Astrocyte (in vitro differentiated cells and primary cell): ENCODE data around the gene CFAP161. TPM values are rescaled to one million over a fixed set of nuclear protein-coding genes. Genes with fewer than 3 reads are reported as not detected.

Source experiments
- DNase-seq: peaks from one replicate; pipeline ENCODE4 v3.0.0-alpha.2; 2010; ENCODE audit warnings: low read depth
- FAIRE-seq: peaks from 2 replicates; lab custom pipeline; 2011; peaks lifted over from hg19 to GRCh38; lab: Jason Lieb, UNC
- H2AFZ ChIP-seq: 2 replicates; pipeline ENCODE4 v1.6.0; 2012; ENCODE audit warnings: low read depth, low read length, inconsistent platforms
- H3K27ac ChIP-seq: 2 replicates; pipeline ENCODE4 v1.5.1; 2011; ENCODE audit warnings: low read depth, low read length, inconsistent platforms
- H3K27me3 ChIP-seq: 2 replicates; pipeline ENCODE4 v1.6.0; 2011; ENCODE audit warnings: low read length, inconsistent platforms; ENCODE audit not compliant: insufficient read depth
- H3K36me3 ChIP-seq: 2 replicates; pipeline ENCODE4 v1.5.1; 2011; ENCODE audit warnings: low read length, inconsistent platforms; ENCODE audit not compliant: insufficient read depth
- H3K4me1 ChIP-seq: 2 replicates; pipeline ENCODE4 v1.5.1; 2011; ENCODE audit warnings: low read length, inconsistent platforms; ENCODE audit not compliant: insufficient read depth
- H3K4me2 ChIP-seq: 2 replicates; pipeline ENCODE4 v1.6.0; 2012; ENCODE audit warnings: low read length, inconsistent platforms
- H3K4me3 ChIP-seq: 2 replicates; pipeline ENCODE4 v1.5.1; 2011; ENCODE audit warnings: low read depth, mild to moderate bottlenecking, low read length, inconsistent platforms; ENCODE audit not compliant: insufficient read depth
- H3K79me2 ChIP-seq: 2 replicates; pipeline ENCODE4 v1.6.0; 2012; ENCODE audit warnings: mild to moderate bottlenecking, low read length, inconsistent platforms; ENCODE audit not compliant: insufficient read depth
- H3K9ac ChIP-seq: 2 replicates; pipeline ENCODE4 v1.6.0; 2012; ENCODE audit warnings: mild to moderate bottlenecking, low read length, inconsistent platforms
- H3K9me3 ChIP-seq: 2 replicates; pipeline ENCODE4 v1.5.1; 2012; ENCODE audit warnings: low read depth, mild to moderate bottlenecking, low read length, inconsistent platforms; ENCODE audit not compliant: insufficient read depth
- H4K20me1 ChIP-seq: 2 replicates; pipeline ENCODE4 v1.6.0; 2012; ENCODE audit warnings: low read length, inconsistent platforms; ENCODE audit not compliant: insufficient read depth
- H3K27ac Mint-ChIP-seq: one replicate; pipeline ENCODE4 v1.8.0; 2021; ENCODE audit warnings: mild to moderate bottlenecking, mixed read lengths; ENCODE audit not compliant: unreplicated experiment
- H3K27me3 Mint-ChIP-seq: one replicate; pipeline ENCODE4 v1.8.0; 2021; ENCODE audit warnings: low read depth, mixed read lengths; ENCODE audit not compliant: unreplicated experiment
- H3K36me3 Mint-ChIP-seq: one replicate; pipeline ENCODE4 v1.8.0; 2021; ENCODE audit warnings: low read depth, mixed read lengths; ENCODE audit not compliant: unreplicated experiment
- H3K4me1 Mint-ChIP-seq: one replicate; pipeline ENCODE4 v1.8.0; 2021; ENCODE audit warnings: low read depth, mixed read lengths; ENCODE audit not compliant: unreplicated experiment
- H3K4me3 Mint-ChIP-seq: one replicate; pipeline ENCODE4 v1.8.0; 2021; ENCODE audit warnings: mild to moderate bottlenecking, moderate library complexity, mixed read lengths; ENCODE audit not compliant: unreplicated experiment
- H3K9me3 Mint-ChIP-seq: one replicate; pipeline ENCODE4 v1.8.0; 2021; ENCODE audit warnings: mild to moderate bottlenecking, mixed read lengths; ENCODE audit not compliant: unreplicated experiment
- EZH2 ChIP-seq: IDR thresholded peaks from 2 replicates; pipeline ENCODE4 v1.6.1; 2012; ENCODE audit warnings: mild to moderate bottlenecking, low read length, inconsistent platforms; ENCODE audit not compliant: insufficient read depth
- total RNA-seq: library from RNA; stranded (reverse); gene quantifications from 2 replicates; pipeline ENCODE4 v1.2.1, GENCODE V29; 2021
- TF ChIP-seq, protein P1 (sequence below): IDR thresholded peaks from 2 replicates; pipeline ENCODE4 v1.5.1; 2011; ENCODE audit warnings: low read depth, mild to moderate bottlenecking, inconsistent platforms, low read length, moderate library complexity; ENCODE audit not compliant: insufficient read depth

The CFAP161 gene
- total RNA-seq, 1 donor from 2014 or later = 0.27 TPM

DNA sequence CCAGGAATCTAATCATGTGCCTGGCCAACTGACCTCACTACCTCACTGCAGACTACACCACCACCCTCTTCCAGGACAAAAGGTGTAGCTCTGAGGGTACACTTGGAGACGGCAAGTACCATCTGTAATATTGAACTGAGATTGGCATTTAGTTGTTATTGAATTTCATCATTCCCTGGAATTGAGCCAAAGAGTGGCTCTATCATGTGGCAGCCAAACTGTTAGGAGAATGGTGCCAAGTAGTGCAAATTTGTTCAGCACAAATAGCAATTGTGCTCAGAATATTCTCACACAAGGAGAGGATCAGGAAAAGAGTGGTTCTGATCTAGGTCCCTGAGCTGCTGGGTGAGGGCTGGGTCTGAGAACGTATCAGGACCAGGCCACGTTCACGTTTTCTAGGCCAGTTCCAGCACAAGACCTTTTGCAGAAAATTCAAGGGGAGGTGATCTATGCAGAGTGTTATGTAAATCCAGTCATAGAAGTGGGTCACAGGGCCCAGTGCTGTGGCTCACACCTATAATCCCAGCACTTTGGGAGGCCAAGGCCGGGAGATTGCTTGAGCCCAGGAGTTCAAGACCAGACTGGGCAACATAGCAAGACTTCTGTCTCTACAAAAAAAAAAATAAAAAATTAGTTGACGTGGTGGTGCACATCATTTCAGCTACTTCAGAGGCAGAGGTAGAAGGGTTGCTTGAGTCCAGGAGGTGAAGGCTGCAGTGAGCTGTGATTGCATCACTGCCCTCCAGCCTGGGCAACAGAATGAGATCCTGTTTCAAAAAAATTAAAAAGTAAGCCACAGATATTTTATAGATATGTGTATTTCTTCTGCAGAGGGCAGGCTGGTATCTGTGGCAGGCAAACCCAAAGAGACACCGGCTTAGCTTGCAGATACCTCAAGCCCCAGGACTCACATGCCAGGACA is 31.9 kb upstream of the CFAP161 start:
- Mint-ChIP-seq H3K4me1 (no peaks in the 10 kb centered on the region), H3K9me3 (no peaks in the 10 kb centered on the region), H3K36me3 (no peaks in the 10 kb centered on the region), H3K27me3 (peaks cover 3% of the 10 kb centered on the region), H3K4me3 (no peak overlapping the region), H3K27ac (no peak overlapping the region)
- no peak for DNase-seq
- Histone ChIP-seq H3K4me1 (no peaks in the 10 kb centered on the region), H3K9me3 (no peaks in the 10 kb centered on the region), H3K27ac (no peak overlapping the region), H3K9ac (no peak overlapping the region), H3K36me3 (no peaks in the 10 kb centered on the region), H2AFZ (no peak overlapping the region), H3K27me3 (peaks cover 7% of the 10 kb centered on the region), H3K4me2 (no peak overlapping the region), H3K79me2 (no peaks in the 10 kb centered on the region), H3K4me3 (no peak overlapping the region), H4K20me1 (no peaks in the 10 kb centered on the region)
- no peak for TF ChIP-seq EZH2
- TF ChIP-seq, protein P1, sequence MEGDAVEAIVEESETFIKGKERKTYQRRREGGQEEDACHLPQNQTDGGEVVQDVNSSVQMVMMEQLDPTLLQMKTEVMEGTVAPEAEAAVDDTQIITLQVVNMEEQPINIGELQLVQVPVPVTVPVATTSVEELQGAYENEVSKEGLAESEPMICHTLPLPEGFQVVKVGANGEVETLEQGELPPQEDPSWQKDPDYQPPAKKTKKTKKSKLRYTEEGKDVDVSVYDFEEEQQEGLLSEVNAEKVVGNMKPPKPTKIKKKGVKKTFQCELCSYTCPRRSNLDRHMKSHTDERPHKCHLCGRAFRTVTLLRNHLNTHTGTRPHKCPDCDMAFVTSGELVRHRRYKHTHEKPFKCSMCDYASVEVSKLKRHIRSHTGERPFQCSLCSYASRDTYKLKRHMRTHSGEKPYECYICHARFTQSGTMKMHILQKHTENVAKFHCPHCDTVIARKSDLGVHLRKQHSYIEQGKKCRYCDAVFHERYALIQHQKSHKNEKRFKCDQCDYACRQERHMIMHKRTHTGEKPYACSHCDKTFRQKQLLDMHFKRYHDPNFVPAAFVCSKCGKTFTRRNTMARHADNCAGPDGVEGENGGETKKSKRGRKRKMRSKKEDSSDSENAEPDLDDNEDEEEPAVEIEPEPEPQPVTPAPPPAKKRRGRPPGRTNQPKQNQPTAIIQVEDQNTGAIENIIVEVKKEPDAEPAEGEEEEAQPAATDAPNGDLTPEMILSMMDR = no peak
- FAIRE-seq = no peak

DNA sequence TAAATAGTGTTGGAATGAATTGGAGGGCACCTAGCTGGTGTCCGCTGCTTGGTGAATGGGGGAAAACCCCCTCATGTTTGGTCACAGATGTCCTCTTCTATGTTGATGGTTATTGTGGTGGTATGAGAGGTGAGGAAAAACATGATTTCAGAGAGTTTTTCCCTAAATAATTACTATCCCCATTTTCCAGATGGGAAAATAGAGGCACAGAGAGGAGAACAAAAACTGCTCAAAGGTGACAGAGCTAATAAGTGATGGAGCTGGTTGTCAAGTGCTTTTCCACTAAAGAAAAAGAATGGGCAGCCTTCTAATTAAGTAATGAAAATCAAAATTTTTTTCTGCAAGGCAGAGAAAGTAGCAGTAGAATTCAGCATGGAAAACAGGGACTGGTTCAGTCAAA is 30.2 kb upstream of the CFAP161 start:
- no peaks in the 10 kb centered on the region for H3K4me1 ChIP-seq
- H3K4me2 ChIP-seq = no peak overlapping the region
- no peak overlapping the region for H3K4me3 ChIP-seq
- Mint-ChIP-seq H3K9me3 (no peaks in the 10 kb centered on the region), H3K36me3 (no peaks in the 10 kb centered on the region), H3K4me3 (no peak overlapping the region), H3K27ac (no peak overlapping the region), H3K27me3 (no peaks in the 10 kb centered on the region), H3K4me1 (no peaks in the 10 kb centered on the region)
- no peak overlapping the region for H2AFZ ChIP-seq
- no peak for TF ChIP-seq EZH2
- TF ChIP-seq, protein P1 = no peak
- H4K20me1 ChIP-seq = no peaks in the 10 kb centered on the region
- H3K79me2 ChIP-seq = no peaks in the 10 kb centered on the region
- no peak overlapping the region for H3K9ac ChIP-seq
- H3K27me3 ChIP-seq = peaks cover 7% of the 10 kb centered on the region
- no peak overlapping the region for H3K27ac ChIP-seq
- DNase-seq (no peak), FAIRE-seq (no peak)
- no peaks in the 10 kb centered on the region for H3K9me3 ChIP-seq
- no peaks in the 10 kb centered on the region for H3K36me3 ChIP-seq

DNA sequence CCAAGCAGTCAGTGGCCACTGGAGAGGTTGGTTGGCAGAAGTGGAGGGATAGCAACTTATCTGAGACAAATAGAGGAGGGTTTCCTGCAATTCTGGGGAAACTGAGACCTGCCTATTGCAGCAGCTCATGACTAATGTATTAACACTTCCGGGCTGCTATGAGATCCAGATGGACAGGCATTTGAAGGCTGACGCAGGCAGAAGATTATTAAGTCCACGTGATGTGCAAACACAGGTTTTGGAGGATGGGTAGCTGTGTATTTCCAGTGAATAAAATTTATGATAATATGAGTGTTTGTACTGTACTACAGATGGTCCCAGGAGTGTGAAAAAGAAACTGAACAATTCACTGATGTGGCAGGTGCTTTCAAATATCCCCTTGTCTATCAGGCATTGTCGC is 28.5 kb upstream of the CFAP161 start:
- H3K4me2 ChIP-seq = no peak overlapping the region
- peaks cover under 1% of the 10 kb centered on the region for H3K27me3 Mint-ChIP-seq
- no peaks in the 10 kb centered on the region for H3K36me3 Mint-ChIP-seq
- H3K36me3 ChIP-seq = no peaks in the 10 kb centered on the region
- no peak overlapping the region for H3K4me3 ChIP-seq
- H3K9me3 ChIP-seq = no peaks in the 10 kb centered on the region
- no peak overlapping the region for H3K27ac Mint-ChIP-seq
- no peaks in the 10 kb centered on the region for H4K20me1 ChIP-seq
- DNase-seq (no peak), FAIRE-seq (no peak)
- no peak overlapping the region for H3K27ac ChIP-seq
- no peak overlapping the region for H3K4me3 Mint-ChIP-seq
- H3K4me1 ChIP-seq = no peaks in the 10 kb centered on the region
- H3K9ac ChIP-seq = no peak overlapping the region
- H2AFZ ChIP-seq = no peak overlapping the region
- no peaks in the 10 kb centered on the region for H3K79me2 ChIP-seq
- TF ChIP-seq, protein P1 = no peak
- TF ChIP-seq EZH2 = no peak
- no peaks in the 10 kb centered on the region for H3K9me3 Mint-ChIP-seq
- H3K4me1 Mint-ChIP-seq = no peaks in the 10 kb centered on the region
- H3K27me3 ChIP-seq = peaks cover 16% of the 10 kb centered on the region
